CD4-positive, alpha-beta T cell treated with Interferon alpha-2 for 1 hour (primary cell): ENCODE results near the gene ULK3.

Experiments used
- DNase-seq, 2 donors: peaks; one replicate each; pipeline ENCODE4 v3.0.0-alpha.2; 2020 to 2022

The ULK3 gene

DNA sequence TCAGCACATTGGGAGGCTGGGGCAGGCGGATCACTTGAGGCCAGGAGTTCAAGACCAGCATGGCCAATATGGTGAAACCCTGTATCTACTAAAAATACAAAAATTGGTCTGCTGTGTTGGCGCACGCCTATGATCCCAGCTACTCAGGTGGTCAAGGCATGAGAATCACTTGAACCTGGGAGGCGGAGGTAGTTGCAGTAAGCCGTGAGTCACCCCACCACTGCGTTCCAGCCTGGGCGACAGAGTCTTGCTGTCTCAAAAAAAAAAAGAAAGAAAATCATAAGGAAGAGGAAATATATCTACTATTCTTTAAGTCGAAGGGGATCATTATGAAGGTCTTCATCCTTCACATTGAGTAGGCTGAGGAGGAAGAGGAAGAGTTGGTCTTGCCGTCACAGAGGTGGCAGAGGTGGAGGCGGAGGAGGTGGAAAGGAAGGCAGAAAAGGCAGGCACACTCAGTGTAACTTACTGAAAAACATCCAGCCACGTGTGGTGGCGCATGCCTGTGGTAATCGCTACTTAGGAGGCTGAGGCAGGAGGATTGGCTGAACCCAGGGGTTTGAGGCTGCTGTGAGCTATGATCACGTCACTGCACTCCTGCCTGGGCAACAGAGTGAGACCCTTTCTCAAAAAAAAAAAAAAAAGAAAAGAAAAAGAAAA is 46.9 kb downstream of the ULK3 start:
- DNase-seq, result no peak

DNA sequence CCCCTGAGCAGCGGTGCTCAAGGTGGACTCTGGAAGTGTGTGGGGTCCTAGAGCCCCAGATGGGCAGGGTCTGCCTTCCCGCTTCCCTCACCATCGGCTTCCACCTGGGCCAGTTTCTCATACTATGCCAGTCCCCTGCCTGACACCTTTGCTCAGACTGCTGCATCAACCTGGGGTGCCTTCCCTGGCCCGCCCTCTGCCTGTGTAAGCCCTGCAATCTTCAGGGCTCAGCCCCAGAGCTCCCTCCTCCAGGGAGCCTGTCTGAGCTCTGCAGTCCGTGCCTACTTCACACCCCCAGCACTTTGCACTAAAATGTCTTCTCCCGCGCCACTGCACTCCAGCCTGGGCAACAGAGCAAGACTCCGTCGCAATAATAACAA is 48.0 kb downstream of the ULK3 start:
- no peak for DNase-seq

DNA sequence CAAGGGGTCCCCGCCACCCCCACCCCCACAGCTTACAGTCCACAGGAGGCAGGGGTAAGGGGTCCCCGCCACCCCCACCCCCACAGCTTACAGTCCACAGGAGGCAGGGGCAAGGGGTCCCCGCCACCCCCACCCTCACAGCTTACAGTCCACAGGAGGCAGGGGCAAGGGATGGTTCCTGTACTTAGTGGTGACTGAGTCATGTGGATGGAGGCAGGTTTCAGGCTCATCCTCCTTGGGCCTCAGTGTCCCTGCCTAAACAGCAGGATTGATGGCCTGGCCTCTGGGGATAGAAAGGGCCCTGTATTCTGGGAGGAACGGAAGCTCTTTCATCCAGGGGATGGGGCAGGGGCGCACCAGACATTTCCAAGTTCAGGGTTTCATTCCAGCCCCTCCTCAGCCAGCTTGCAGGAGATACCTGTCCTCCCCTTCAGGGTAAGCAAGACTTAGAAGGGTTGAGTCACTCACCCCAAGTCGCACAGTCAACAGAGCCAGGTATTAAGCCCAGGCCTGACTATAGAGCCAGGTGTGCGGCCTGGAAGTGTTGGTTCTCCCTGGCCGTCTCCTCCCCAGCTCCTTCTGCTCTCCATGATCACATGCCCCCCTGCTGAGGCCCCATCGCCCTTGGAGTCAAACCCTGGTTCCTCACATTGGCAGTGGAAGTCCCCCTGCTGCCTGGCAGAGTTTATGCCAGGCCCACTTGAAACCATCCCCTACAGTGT is 48.5 kb downstream of the ULK3 start:
- DNase-seq, result no peak

DNA sequence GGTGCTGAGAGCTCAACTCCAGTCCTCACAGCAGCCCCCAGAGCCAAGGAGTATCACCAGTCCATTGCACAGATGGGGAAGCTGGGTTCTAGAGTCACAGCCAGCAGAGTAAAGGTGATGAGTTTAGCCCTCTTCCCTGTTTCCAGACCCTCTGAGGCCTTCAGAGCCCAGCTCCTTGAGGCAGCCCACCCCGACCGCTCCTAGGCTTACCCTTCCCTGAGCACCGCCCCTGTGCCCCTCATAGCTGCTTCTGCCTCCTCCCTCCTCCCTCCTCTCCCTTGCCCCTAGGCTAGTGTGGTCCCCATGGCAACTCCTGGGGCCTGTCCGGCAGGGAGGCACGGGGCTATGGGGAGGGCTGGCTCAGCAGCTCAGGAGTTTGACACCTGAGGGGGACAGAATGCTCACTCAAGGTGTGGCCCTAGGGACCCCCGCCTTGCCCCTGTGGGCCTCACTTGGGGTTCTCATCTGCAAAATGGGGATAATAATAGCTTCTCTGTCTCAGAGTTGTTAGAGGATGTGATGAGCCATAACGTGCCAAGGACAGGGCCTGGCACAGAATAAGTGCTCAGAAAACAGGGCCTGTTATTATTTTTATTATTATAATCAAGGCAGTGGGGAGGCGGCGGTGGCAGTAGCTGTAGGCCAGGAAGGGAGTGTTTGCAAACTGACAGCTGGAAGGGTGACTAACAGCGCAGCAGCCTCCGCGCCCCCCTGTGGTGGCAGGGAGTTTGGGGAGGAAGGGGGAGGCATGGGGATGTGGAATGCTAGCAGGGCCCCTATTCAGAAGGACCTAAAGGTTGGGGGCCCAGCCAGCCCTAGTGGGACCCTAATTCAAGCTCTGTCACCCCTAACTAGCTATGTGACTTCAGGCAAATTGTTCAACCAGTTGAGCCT is 49.6 kb downstream of the ULK3 start:
- peak; percentile 71 to 81 for DNase-seq

DNA sequence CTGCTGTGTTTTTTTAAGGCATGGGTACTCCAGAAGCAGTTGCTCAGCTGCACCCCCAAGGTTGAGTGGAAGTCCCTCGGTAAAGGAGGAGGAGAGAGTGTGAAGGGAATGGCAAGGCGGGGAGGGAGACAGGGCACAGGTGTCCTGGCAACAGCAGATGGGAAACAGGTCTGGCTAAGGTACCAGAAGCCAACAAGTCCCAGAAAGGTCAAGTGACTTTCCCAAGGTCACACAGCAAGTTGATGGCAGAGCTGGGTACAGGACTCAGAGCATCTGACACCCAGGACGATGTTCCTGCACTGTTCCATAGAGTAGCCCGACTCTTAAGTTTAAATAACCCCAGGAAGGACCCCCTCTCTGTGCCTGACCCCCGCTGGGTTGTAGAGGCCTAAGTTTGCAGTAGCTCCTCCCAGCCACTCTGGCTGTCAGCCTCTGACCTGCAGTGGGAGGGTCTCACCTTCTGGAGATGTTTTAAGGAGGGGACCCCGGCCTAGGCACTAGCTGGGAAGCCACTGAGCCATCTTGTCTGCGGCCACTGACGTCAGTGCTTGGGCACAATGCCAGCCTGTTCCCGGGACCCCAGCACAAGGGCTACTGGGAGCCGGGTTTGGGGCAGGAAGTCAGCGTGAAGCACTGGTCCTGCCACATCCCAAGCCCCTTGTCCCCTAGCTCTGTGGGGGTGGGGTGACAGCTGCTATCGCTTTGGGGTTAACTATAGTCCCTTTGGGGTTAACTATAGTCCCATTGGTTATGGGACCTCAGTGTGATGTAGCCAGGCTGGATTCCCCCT is 50.5 kb downstream of the ULK3 start:
- DNase-seq, result no peak

DNA sequence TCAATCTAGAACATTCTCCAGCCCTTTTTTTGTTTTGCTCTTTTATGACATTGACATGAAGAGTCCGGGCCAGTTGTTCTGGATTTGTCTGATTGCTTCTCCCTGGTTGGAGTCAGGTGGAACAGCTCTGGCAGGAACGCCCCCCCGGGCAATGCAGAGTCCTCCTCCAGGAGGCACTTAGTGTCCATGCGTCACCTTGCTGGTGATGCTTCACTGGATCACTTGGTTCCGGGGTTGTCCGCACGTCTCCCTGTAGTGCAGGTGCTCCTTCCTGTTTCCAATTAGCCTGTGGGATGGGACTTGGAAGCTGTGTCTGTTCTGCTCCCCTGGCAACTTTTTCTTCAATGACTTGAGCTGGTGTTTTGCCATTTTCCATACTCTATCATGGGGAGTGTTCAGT is 51.3 kb downstream of the ULK3 start:
- no peak for DNase-seq

DNA sequence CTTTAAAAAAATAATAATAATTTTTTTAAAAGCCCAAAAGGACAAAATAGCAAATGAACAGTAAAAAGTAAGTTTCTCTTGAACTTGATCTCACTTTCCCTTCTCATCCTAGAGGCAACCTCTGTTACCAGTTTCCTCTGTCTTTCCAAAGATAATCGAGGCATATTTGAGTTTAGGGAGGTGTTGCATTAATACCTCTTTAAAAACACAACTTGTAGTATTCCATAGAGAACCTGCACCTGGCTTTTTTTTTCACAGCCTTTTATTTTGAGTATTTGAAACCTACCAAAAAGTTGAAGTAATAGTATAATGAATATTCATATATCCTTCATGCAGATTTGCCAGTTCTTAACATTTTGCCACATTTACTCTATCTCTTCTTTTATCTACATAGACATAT is 51.9 kb downstream of the ULK3 start:
- DNase-seq, result no peak

DNA sequence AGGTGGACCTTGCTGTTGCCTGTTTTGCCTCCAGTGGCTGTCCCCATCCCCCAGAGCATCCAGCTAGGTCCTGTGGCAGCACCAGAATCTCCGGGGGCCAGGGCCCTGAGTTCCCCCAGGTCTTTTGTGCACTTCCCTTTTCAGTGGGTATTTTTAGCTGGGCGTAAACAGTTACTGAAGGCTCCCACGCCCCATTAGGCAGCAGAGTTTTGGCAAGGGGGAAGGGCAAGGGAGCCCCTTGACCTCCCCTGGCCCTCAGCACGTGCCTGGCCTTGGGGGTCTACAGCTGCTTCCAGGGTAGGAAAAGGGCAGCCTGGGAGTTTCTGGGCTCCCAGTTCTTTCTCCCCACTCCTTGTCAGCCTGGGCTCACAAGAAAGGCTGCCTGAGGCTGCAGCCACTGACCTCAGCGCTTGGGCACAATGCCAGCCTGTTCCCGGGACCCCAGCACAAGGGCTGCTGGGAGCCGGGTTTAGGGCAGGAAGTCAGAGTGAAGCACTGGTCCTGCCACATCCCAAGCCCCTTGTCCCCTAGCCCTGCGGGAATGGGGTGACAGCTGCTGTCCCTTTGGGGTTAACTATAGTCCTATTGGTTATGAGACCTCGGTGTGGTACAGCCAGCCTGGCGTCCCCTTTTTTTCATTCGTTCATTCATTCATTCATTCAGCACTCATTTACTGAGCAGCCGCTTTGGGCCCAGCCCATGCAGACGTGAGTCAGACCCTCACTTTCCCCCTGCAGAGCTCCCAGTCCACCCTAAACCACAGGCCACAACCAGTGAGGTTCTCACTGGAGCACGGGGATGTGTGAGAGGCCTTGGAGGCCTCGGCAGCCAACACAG is 52.7 kb downstream of the ULK3 start:
- no peak for DNase-seq

DNA sequence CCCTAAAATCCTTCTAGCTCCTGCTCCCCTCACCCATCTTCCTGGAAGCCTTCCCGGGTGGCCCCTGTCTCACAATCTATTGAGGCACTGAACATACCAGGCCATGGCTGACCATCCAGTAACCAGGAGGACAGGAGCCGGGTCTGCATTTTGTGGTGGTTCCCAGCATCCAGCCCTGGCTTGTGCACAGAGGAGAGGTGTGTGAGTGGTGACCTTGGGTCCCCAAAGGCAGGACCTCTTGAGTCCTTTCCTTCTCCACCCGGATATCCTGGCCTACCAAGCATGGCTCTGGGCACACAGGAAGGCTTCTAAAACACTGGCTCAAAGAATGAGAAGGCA is 53.2 kb downstream of the ULK3 start:
- DNase-seq, result no peak

DNA sequence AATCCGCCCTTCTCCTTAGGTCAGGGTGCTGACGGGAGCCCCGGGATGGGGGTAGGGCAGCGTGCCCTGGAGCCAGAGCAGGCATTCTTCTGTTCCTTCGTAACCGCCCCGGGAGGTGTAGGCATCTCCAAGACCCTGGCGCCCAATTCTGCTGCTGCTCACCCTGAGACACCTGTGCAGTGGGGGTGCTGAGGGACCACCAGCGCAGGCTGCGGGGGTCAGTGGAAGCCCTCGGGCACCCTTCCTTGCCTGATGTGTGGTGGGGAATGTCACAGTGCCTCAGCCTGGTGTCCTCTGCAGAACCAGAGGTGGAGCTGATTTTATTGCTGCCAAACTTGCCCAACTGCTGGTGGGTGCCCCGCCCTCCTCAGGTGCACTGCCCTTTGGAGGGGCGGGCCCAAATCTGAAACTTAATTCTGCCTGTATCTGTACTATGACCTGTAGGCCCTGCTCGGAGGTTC is 53.8 kb downstream of the ULK3 start:
- peak; percentile 58 to 61 for DNase-seq

DNA sequence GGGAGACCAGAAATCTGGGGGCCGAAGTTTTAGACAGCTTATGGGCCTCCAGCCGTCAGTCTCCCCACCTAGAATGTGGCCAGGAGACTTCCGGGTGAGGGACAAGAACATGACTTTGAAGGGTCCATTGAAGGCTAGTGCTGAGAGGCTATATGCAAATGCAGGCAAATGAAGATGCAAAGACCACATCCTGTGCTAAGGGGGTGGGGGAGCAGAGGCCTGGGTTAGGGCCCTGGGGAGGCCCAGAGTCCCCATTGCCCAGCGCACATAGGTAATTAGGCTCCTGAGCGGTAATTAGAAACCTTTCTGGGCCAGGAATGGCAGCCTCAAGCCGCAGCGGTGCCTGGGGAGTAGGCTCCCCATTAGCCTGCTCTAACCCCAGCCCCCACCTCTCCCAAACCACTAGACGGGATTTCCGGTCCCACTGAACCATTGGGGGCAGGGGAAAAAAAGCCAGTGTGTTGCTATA is 54.2 kb downstream of the ULK3 start:
- peak; percentile 60 to 72 for DNase-seq

DNA sequence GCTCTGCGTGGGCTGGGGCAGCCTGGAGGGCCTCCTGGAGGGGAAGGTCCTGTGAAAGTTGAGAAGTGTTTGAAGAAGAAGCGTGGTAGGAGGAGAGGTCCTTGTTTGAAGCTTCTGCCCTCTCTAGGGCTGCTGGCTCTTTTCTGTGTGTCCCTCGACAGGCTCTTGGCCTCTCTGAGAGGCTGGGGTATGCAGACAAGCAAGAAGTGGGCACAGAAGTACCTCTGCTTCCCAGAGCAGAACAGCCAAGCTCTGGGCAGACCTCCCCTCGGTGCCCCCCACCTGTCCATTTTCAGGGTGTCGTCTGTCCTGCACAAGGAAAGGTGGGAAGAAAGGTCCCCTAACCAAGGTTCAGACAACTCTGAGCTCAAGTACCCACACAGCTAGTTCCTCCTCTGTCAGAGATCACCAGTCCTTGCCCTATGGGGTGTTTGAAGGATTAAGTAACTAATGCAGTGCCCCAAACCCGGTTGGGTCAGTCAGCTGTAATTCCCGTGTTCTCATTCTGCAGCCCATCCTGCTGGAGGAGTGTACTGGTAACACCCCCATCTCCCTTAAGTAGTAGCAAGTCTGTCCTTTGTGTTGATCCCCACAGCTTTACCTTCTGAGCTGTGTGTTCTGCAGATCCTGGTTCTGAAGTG is 54.8 kb downstream of the ULK3 start:
- DNase-seq, result no peak

DNA sequence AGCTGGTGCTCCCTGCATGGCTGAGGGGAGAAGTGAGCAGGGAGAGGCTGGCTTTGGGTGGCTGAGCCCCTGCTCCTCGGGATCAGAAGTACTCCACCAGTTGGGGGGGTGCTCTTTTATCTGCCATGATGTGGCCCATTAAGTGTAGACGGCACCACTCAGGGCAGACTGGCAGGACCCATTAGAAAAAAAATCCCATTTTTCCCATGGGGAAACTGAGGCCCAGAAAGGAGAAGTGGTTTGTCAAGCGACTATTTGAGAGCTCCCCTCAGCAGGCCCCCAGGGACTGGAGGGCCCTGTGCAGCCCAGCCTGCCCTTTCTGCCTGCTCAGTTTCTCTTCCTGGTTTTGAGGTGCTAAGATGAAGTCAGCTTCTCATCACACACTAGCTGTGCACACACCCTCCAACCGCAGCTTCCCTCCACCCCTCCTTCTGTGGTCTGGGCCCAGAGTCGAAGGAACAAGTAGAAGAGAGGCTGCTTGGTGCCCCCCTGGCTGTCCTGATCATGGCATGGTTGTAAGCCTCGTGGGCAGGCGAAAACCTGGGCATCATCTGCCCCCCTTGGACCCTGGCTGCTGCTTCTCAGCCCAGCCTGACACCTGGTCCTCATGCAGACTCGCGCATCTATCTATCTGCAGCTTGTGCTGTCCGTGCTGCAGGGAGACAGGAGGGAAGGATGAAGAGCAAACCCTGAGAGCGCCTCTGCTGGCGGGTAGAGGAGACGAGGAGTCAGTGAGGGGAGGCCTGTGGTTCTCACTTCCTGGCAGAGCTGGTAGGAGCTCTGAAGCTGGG is 55.5 kb downstream of the ULK3 start:
- peak; percentile 92 for DNase-seq

DNA sequence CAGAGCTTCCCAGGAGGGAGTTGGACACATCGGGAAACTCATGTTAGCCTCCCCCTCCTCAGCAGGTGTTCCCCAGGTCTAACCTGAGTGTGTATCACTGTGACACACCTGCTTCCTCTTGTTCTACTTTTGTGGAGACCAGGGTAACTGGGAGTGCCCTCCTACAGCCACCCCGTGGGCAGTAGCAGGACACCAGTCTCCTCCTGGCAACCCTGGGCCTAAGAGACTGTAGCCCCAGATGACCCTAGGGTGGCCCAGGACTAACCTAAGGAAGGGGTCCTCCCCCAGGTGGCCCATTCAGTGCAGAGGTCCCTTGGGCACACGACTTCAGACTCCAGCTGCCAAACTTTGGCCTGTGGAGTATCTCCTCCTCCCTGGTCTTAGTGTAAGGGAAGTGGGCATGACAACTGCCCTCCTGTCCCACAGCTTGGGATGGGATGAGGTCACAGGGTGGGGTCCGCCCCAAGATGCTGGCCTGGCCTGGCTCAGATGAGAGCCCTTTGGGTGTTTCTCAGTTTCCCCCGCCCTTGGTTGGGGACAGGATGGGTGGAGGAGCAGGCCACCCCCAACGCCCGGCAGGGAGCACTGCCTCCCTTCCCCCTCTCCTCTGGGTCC is 56.3 kb downstream of the ULK3 start:
- no peak for DNase-seq
